CD4-positive, alpha-beta memory T cell (primary cell): ENCODE data around the gene NFIX. TPM values are rescaled to one million over a fixed set of nuclear protein-coding genes. Genes with fewer than 3 reads are reported as not detected.
A peak's percentile ranks its signal among the peaks of the same experiment; 100 is the strongest.

Experiments used
- CTCF ChIA-PET: fragments of 350-600 bp; sonication (Branson Sonifier 250); formaldehyde crosslinking; loops from one replicate; lab custom pipeline; 2021; ENCODE audit warnings: inconsistent platforms; ENCODE audit not compliant: partially characterized antibody; lab: Charles Lee
- POLR2A ChIA-PET: fragments of 350-600 bp; sonication (Branson Sonifier 250); formaldehyde crosslinking; loops from one replicate; lab custom pipeline; 2021; ENCODE audit not compliant: partially characterized antibody; lab: Charles Lee
- DNase-seq, 5 donors: peaks; one replicate each; pipeline versions ENCODE4 v3.0.0 to v3.0.0-alpha.2; 2020 to 2022; ENCODE audit warnings: mixed read lengths in 1 of 5
- H3K27ac ChIP-seq: one replicate; pipeline ENCODE4 v1.7.0; 2013; ENCODE audit warnings: low read depth, low read length
- H3K27me3 ChIP-seq: 2 replicates; pipeline ENCODE4 v1.7.0; 2013; ENCODE audit warnings: mild to moderate bottlenecking, low read length, moderate library complexity; ENCODE audit not compliant: insufficient read depth
- H3K36me3 ChIP-seq: 2 replicates; pipeline ENCODE4 v1.7.0; 2013; ENCODE audit warnings: mild to moderate bottlenecking, low read length, moderate library complexity; ENCODE audit not compliant: insufficient read depth
- H3K4me1 ChIP-seq: 2 replicates; pipeline ENCODE4 v1.7.0; 2013; ENCODE audit warnings: mild to moderate bottlenecking, low read length, moderate library complexity; ENCODE audit not compliant: insufficient read depth
- H3K4me3 ChIP-seq, 2 donors: one replicate each; pipeline ENCODE4 v1.7.0; 2013; ENCODE audit warnings: low read length in 2 of 2, mild to moderate bottlenecking in 1 of 2
- H3K9me3 ChIP-seq, 2 donors: one replicate each; pipeline ENCODE4 v1.7.0; 2013; ENCODE audit warnings: low read length in 2 of 2, control low read depth in 1 of 2; ENCODE audit not compliant: control insufficient read depth in 1 of 2
- H3K27ac Mint-ChIP-seq, 7 donors: one replicate each; pipeline ENCODE4 v1.8.0; 2020 to 2021; ENCODE audit warnings: mixed read lengths in 7 of 7, mild to moderate bottlenecking in 6 of 7, inconsistent platforms in 3 of 7, moderate library complexity in 3 of 7
- H3K27me3 Mint-ChIP-seq, 2 donors: one replicate each; pipeline ENCODE4 v1.8.0; 2020 to 2021; ENCODE audit warnings: mixed read lengths in 2 of 2
- H3K36me3 Mint-ChIP-seq, 2 donors: one replicate each; pipeline ENCODE4 v1.8.0; 2020 to 2021; ENCODE audit warnings: mixed read lengths in 2 of 2, inconsistent platforms in 1 of 2, mild to moderate bottlenecking in 1 of 2
- H3K4me1 Mint-ChIP-seq, 4 donors: one replicate each; pipeline ENCODE4 v1.8.0; 2020 to 2021; ENCODE audit warnings: mixed read lengths in 4 of 4, mild to moderate bottlenecking in 1 of 4
- H3K4me3 Mint-ChIP-seq, 8 donors: one replicate each; pipeline ENCODE4 v1.8.0; 2020 to 2021; ENCODE audit warnings: mixed read lengths in 8 of 8, mild to moderate bottlenecking in 7 of 8, moderate library complexity in 6 of 8, inconsistent platforms in 3 of 8
- H3K9me3 Mint-ChIP-seq, 8 donors: one replicate each; pipeline ENCODE4 v1.8.0; 2020 to 2021; ENCODE audit warnings: mixed read lengths in 8 of 8, mild to moderate bottlenecking in 5 of 8, inconsistent platforms in 3 of 8, moderate library complexity in 1 of 8
- intact Hi-C: fragments of 100-400 bp; cut with micrococcal nuclease; formaldehyde crosslinking; loops from one replicate; pipeline ENCODE4 v1.15.1; 2023
- polyA plus RNA-seq, 2 donors: library from polyadenylated mRNA; unstranded; fragments of 300-500 nt; fragmentation: Illumina TruSeq; gene quantifications; one replicate each; pipeline ENCODE4 v1.2.3, GENCODE V29; 2021
- total RNA-seq, 2 experiments: library from RNA; stranded (reverse); gene quantifications; one replicate each; pipeline ENCODE4 v1.2.3, GENCODE V29; 2021

The NFIX gene
- total and polyA plus RNA-seq, 4 experiments from 2014 or later = 0.09 to 5.4 (median 4.0) TPM; not detected in 1

GRCh38 chr19:13053238-13053637 lies 58.0 kb downstream of the NFIX start:
- H3K27me3 ChIP-seq = no peaks in the 10 kb centered on the region
- no peaks in the 10 kb centered on the region for H3K9me3 Mint-ChIP-seq
- no peaks in the 10 kb centered on the region for H3K36me3 ChIP-seq
- H3K27ac Mint-ChIP-seq = no peak overlapping the region
- H3K4me3 Mint-ChIP-seq = no peak overlapping the region
- ChIA-PET CTCF (interaction anchor here (1.5 to 4.2 kb wide), 2 partner anchors 8 to 76 kb away, joined by 5 to 24 read pairs; no protein-coding TSS in a partner anchor), POLR2A (no interaction called here)
- DNase-seq = no peak
- H3K4me3 ChIP-seq = no peak overlapping the region
- H3K27ac ChIP-seq = no peak overlapping the region
- intact Hi-C loops = no loop called here
- H3K36me3 Mint-ChIP-seq = no peaks in the 10 kb centered on the region
- H3K4me1 Mint-ChIP-seq = peaks cover 2 to 10% (median 7%) of the 10 kb centered on the region in 4 donors
- no peaks in the 10 kb centered on the region for H3K9me3 ChIP-seq
- peaks cover 1 to 4% of the 10 kb centered on the region in 2 donors for H3K27me3 Mint-ChIP-seq
- peaks cover 7% of the 10 kb centered on the region for H3K4me1 ChIP-seq

- DNase-seq = no peak
- POLR2A ChIA-PET = no interaction called here
- Histone ChIP-seq H3K9me3 (no peaks in the 10 kb centered on the region), H3K27ac (no peak overlapping the region), H3K4me1 (peaks cover 7% of the 10 kb centered on the region), H3K4me3 (no peak overlapping the region), H3K27me3 (no peaks in the 10 kb centered on the region), H3K36me3 (no peaks in the 10 kb centered on the region)
- H3K27me3 Mint-ChIP-seq = peaks cover 1 to 4% of the 10 kb centered on the region in 2 donors
- intact Hi-C loops = no loop called here
- H3K4me1 Mint-ChIP-seq = peaks cover 2 to 10% (median 7%) of the 10 kb centered on the region in 4 donors
- CTCF ChIA-PET = interaction anchor here (0.6 to 4.2 kb wide), 5 partner anchors 8 to 140 kb away, joined by 3 to 24 read pairs (median 4); no protein-coding TSS in a partner anchor
- H3K4me3 Mint-ChIP-seq = no peak overlapping the region
- no peaks in the 10 kb centered on the region for H3K9me3 Mint-ChIP-seq
- H3K27ac Mint-ChIP-seq = no peak overlapping the region
- no peaks in the 10 kb centered on the region for H3K36me3 Mint-ChIP-seq
Observed at GRCh38 chr19:13053761-13054625, 58.7 kb downstream of the NFIX start.

- ChIA-PET POLR2A (no interaction called here), CTCF (interaction anchor here (0.6 to 1.7 kb wide), 5 partner anchors 9 to 78 kb away, joined by 3 to 5 read pairs (median 3); no protein-coding TSS in a partner anchor)
- DNase-seq = no peak
- H3K4me3 ChIP-seq = no peak overlapping the region
- H3K9me3 ChIP-seq = no peaks in the 10 kb centered on the region
- H3K9me3 Mint-ChIP-seq = no peaks in the 10 kb centered on the region
- no peaks in the 10 kb centered on the region for H3K36me3 Mint-ChIP-seq
- no peaks in the 10 kb centered on the region for H3K36me3 ChIP-seq
- peaks cover 7% of the 10 kb centered on the region for H3K4me1 ChIP-seq
- H3K27me3 ChIP-seq = no peaks in the 10 kb centered on the region
- no peak overlapping the region for H3K27ac ChIP-seq
- peaks cover 2 to 10% (median 7%) of the 10 kb centered on the region in 4 donors for H3K4me1 Mint-ChIP-seq
- H3K27ac Mint-ChIP-seq = no peak overlapping the region
- peaks cover 1 to 4% of the 10 kb centered on the region in 2 donors for H3K27me3 Mint-ChIP-seq
- intact Hi-C loops = no loop called here
- H3K4me3 Mint-ChIP-seq = no peak overlapping the region
Observed at GRCh38 chr19:13054626-13055212, 59.4 kb downstream of the NFIX start.

- Histone ChIP-seq H3K27me3 (peaks cover 4% of the 10 kb centered on the region), H3K9me3 (no peaks in the 10 kb centered on the region), H3K27ac (no peak overlapping the region), H3K36me3 (no peaks in the 10 kb centered on the region), H3K4me3 (no peak overlapping the region), H3K4me1 (peaks cover 8% of the 10 kb centered on the region)
- Mint-ChIP-seq H3K27me3 (peaks cover 0 to 4% of the 10 kb centered on the region in 2 donors), H3K36me3 (no peaks in the 10 kb centered on the region), H3K4me1 (peaks cover 2 to 10% (median 7%) of the 10 kb centered on the region in 4 donors), H3K27ac (no peak overlapping the region), H3K9me3 (no peaks in the 10 kb centered on the region), H3K4me3 (peak overlapping the region in 1 of 8 donors; percentile 29)
- POLR2A ChIA-PET = no interaction called here
- no peak for DNase-seq
- CTCF ChIA-PET = interaction anchor here (0.6 to 1.7 kb wide), 3 partner anchors 8 to 36 kb away, joined by 3 to 4 read pairs (median 3); no protein-coding TSS in a partner anchor
- intact Hi-C loops = no loop called here
Observed at GRCh38 chr19:13055213-13056051, 60.2 kb downstream of the NFIX start.

GRCh38 chr19:13056052-13056660 lies 60.9 kb downstream of the NFIX start:
- ChIA-PET POLR2A (no interaction called here), CTCF (interaction anchor here (1.1 to 10.0 kb wide), 2 partner anchors 30 to 77 kb away, joined by 3 to 248 read pairs; no protein-coding TSS in a partner anchor)
- no peaks in the 10 kb centered on the region for H3K9me3 Mint-ChIP-seq
- peaks cover 0 to 8% of the 10 kb centered on the region in 2 donors for H3K27me3 Mint-ChIP-seq
- Histone ChIP-seq H3K9me3 (no peaks in the 10 kb centered on the region), H3K4me1 (peaks cover 15% of the 10 kb centered on the region), H3K27ac (no peak overlapping the region), H3K27me3 (peaks cover 11% of the 10 kb centered on the region), H3K36me3 (no peaks in the 10 kb centered on the region), H3K4me3 (no peak overlapping the region)
- peaks cover 3 to 13% (median 9%) of the 10 kb centered on the region in 4 donors for H3K4me1 Mint-ChIP-seq
- peak overlapping the region in 1 of 8 donors; percentile 29 for H3K4me3 Mint-ChIP-seq
- intact Hi-C loops = no loop called here
- H3K36me3 Mint-ChIP-seq = no peaks in the 10 kb centered on the region
- no peak overlapping the region for H3K27ac Mint-ChIP-seq
- no peak for DNase-seq

GRCh38 chr19:13057147-13057572 lies 61.9 kb downstream of the NFIX start:
- ChIA-PET POLR2A (no interaction called here), CTCF (interaction anchor here (0.5 to 10.0 kb wide), 4 partner anchors 37 to 93 kb away, joined by 4 to 248 read pairs (median 5); no protein-coding TSS in a partner anchor)
- Mint-ChIP-seq H3K36me3 (no peaks in the 10 kb centered on the region), H3K4me1 (peaks cover 3 to 10% (median 6%) of the 10 kb centered on the region in 4 donors), H3K4me3 (no peak overlapping the region), H3K27ac (no peak overlapping the region), H3K27me3 (peaks cover 0 to 11% of the 10 kb centered on the region in 2 donors), H3K9me3 (no peaks in the 10 kb centered on the region)
- no peak for DNase-seq
- peaks cover 11% of the 10 kb centered on the region for H3K27me3 ChIP-seq
- no peak overlapping the region for H3K27ac ChIP-seq
- intact Hi-C loops = no loop called here
- no peak overlapping the region for H3K4me3 ChIP-seq
- H3K36me3 ChIP-seq = no peaks in the 10 kb centered on the region
- no peaks in the 10 kb centered on the region for H3K9me3 ChIP-seq
- peaks cover 15% of the 10 kb centered on the region for H3K4me1 ChIP-seq
